CD1c-positive myeloid dendritic cell (primary cell): ENCODE results near the gene DYSF.

ENCODE experiments used
- DNase-seq: peaks from one replicate; pipeline ENCODE4 v3.0.0-alpha.2; 2016; ENCODE audit errors: extremely low spot score

The DYSF gene

GRCh38 chr2:71456617-71457016 lies 3.3 kb downstream of the DYSF start:
- DNase-seq = no peak

- no peak for DNase-seq
Measured at GRCh38 chr2:71457123-71457915, 4.0 kb downstream of the DYSF start.

DNA sequence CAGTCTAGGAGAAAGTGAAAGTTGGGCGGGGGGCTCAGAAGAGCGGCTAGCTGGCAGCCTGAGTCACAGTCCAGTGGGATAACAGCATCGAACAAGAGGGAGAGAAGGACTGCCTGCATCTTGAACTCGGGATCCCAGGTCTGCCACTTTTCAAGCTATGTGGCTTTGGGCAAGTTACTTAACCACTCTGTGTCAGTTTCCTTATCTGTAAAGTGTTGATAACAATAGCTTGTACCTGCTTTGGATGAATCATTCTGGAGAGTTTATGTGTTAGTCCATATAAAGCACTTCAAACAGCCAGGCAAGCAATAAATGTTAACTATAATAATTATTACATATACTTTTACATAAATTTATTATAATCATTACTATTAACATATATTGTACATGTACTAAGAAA lies 4.6 kb downstream of the DYSF start:
- DNase-seq = no peak

DNA sequence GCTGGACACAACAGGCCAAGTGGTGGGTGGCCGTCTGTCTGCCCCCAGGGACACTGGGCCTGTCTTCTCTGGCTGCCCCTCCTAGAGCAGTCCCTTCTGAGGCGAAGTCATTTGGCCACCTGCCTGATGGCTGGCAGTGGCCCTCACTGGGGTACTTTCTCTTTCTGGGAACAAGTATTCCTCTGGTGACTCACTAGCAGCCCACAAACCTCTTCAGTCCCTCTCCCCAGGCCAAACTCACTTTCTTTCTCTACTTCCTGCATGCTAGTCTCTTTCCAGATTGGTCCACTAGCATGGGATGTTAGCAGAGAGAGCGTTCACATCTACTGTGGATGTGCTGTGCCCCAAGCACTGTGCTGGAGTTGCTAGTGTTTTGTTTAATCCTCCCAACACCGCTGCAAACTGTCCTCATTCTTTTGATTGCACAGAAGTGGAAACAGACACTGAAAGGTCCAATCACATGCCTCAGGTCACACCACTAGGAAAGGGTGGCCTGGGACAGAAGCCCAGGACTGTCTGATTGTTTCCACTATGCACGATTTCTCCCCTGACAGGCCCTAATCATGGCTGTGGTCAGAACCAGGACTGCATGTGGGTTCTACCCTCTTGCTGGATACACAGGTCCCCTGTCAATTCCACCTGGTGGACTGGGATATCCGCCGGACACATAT lies 5.2 kb downstream of the DYSF start:
- DNase-seq = no peak

- no peak for DNase-seq
Measured at GRCh38 chr2:71459084-71459431, 5.7 kb downstream of the DYSF start.

GRCh38 chr2:71460056-71460455 lies 6.7 kb downstream of the DYSF start:
- no peak for DNase-seq

DNA sequence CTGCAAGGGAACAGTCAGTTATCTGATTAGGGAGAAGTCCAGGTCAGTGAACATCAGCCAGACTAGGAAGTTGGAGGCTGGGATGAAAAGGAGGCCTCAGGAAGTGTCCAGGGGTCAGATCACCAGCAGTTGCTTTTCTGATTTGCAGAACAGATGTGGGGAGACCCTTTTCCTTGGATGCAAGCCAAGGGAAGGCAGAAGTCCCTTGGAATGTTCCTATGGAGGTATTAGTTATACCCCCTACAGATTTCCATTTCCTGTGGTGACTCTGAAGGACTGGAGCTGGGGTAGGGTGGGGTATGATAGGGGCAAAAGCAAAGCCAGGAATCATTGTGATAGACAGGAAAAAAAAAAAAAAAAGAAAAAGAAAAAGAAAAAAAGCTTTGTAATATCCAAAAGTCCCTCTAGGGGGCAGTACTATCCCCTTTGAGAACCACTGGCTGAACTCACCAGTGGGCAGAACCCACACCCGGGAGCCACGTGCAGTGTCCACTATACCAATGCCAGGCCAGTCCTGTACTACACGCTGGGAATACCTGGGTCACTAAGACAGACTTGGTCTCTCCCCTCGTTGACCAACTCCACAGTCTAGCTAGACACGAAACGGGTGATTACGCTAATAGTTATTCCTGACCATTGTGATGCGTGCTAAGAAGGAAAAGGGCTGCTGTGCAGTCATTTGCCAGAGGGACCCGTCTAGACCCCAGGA lies 7.4 kb downstream of the DYSF start:
- DNase-seq = peak; percentile 61

GRCh38 chr2:71461304-71461671 lies 7.9 kb downstream of the DYSF start:
- DNase-seq = no peak

GRCh38 chr2:71462056-71462605 lies 8.8 kb downstream of the DYSF start:
- DNase-seq = no peak

GRCh38 chr2:71462641-71463341 lies 9.4 kb downstream of the DYSF start:
- no peak for DNase-seq

DNA sequence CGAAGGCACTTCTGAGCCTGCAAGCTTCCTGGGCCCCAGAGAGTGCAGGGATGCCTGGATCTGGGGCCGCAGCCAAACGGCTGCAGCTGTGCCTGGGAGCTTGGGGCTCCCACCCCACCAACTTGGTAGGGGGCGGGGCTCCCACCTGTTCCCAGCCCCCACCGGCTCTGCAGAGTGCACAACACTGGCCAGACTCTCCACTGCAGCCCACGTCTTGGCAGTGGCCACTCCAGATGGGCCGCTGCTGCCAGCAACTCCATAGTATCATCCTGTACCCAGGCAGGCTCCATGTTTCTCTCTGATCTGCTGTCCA lies 9.9 kb downstream of the DYSF start:
- DNase-seq = no peak

GRCh38 chr2:71464389-71464788 lies 11.0 kb downstream of the DYSF start:
- DNase-seq = no peak

DNA sequence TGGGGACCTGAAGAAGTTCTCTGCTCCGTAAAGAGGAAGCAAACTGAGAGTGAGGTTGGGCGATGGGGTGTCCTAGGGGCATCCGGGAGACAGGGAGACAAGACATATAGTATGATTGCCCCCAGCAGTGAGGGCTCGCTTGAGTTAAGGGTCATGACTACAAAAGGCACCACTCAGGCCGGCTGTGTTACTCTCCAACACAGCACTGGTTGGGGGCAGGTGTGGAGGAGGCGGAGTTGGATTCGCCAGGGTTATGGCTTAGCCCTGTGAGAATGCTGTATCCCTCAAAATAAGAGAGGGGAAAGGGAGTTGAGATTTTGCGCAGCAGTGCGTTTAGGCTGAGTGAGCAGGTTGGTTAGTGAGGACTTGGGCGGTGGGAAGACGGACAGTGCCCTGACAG lies 12.0 kb downstream of the DYSF start:
- DNase-seq = no peak

DNA sequence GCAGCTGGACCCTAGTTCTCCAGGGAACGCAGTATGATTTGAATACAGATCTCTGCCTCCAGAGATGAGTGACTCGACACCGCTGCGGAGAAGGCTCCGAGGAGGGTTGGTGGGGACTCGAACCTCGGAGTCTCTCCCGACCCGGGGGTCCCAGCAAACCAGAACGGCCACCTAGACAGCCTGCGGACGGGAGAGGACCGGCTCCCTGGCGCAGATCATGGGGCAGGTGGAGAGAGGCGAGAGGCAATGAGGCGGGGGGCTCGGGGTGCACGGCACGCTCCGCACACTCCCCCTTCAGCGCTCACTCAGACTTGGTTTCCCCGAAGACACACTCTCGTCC lies 12.6 kb downstream of the DYSF start:
- DNase-seq = no peak

GRCh38 chr2:71466301-71467179 lies 13.2 kb downstream of the DYSF start:
- DNase-seq = peak; percentile 40

- DNase-seq = no peak
Measured at GRCh38 chr2:71467180-71467815, 13.9 kb downstream of the DYSF start.

DNA sequence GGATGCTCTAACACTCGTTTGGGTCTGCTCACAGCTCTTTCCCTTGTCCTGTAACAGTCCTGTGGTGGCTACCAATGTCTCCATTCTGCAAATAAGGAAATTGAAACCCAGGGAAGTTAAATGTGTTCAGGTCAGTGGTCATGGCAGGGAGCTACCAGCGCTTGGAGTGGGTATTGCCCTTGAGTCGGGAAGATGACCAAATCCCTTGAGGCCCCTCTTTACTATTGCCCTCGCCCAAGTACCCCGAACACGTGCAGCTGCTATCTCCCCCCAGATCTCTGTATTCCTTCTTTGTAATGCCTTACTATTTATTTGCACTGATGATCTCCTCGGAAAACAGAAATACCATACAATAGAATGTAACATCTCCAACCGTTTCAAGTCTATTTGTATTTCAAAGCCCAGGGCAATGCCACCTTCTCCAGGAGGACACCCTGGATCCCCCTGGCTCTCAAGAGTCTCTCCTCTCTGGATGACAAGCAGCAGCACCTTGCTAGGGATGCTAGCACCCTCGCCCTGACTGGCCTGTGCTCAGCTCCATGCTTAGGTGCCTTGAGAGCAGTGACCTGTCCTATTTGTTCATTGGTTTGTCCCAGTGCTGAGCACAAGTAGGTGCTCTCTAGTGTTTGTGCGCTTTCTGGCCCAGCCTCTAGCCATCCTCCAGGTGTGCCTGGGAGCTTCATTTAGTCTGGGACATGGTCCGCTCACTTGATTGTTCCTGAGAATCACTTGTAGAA lies 15.1 kb downstream of the DYSF start:
- DNase-seq = no peak

GRCh38 chr2:71469403-71470398 lies 16.3 kb downstream of the DYSF start:
- no peak for DNase-seq

GRCh38 chr2:71471276-71471675 lies 17.9 kb downstream of the DYSF start:
- no peak for DNase-seq
